Neural cell (in vitro differentiated cells): ENCODE data around the gene PHLDB2. TPM values are rescaled to one million over a fixed set of nuclear protein-coding genes. Genes with fewer than 3 reads are reported as not detected.

Source experiments
- H2AFZ ChIP-seq: fragments of 200-600, 300-800 bp; sonication (generic), shearing (Covaris generic); 2 replicates; pipeline ENCODE4 v1.6.0; 2014; ENCODE audit warnings: low read depth, mild to moderate bottlenecking, antibody characterized with exemption, low read length, moderate library complexity
- H3F3A ChIP-seq: fragments of 200-600 bp; shearing (Covaris generic); 2 replicates; pipeline ENCODE4 v1.6.1; 2016; ENCODE audit warnings: mild to moderate bottlenecking, moderate library complexity, mixed read lengths, antibody characterized with exemption, low read length; ENCODE audit not compliant: insufficient read depth, poor library complexity, severe bottlenecking
- H3K27ac ChIP-seq: fragments of 200-600, 300-800 bp; sonication (generic), shearing (Covaris generic); 2 replicates; pipeline ENCODE4 v1.5.1; 2014; ENCODE audit warnings: mild to moderate bottlenecking, low read length, moderate library complexity
- H3K27me3 ChIP-seq: fragments of 300-800, 200-600 bp; sonication (generic), shearing (Covaris generic); 2 replicates; pipeline ENCODE4 v1.6.0; 2014; ENCODE audit warnings: mild to moderate bottlenecking, low read depth, low read length, moderate library complexity; ENCODE audit not compliant: insufficient read depth
- H3K36me3 ChIP-seq: fragments of 300-800, 200-600 bp; sonication (generic), shearing (Covaris generic); 2 replicates; pipeline ENCODE4 v1.5.1; 2014; ENCODE audit warnings: mild to moderate bottlenecking, antibody characterized with exemption, low read length, moderate library complexity; ENCODE audit not compliant: insufficient read depth
- H3K4me2 ChIP-seq: fragments of 300-800, 200-600 bp; sonication (generic), shearing (Covaris generic); 2 replicates; pipeline ENCODE4 v1.6.0; 2014; ENCODE audit warnings: mild to moderate bottlenecking, low read length
- H3K4me3 ChIP-seq: fragments of 300-800, 200-600 bp; sonication (generic), shearing (Covaris generic); 2 replicates; pipeline ENCODE4 v1.5.1; 2014; ENCODE audit warnings: mild to moderate bottlenecking, low read length, moderate library complexity
- H3K79me2 ChIP-seq: fragments of 200-600 bp; shearing (Covaris generic); replicated peaks from 2 replicates; pipeline ENCODE4 v1.6.0; 2014; ENCODE audit warnings: mild to moderate bottlenecking, low read length, moderate library complexity; ENCODE audit not compliant: insufficient read depth
- H3K9ac ChIP-seq: fragments of 300-800, 200-600 bp; sonication (generic), shearing (Covaris generic); 2 replicates; pipeline ENCODE4 v1.6.1; 2016; ENCODE audit warnings: mild to moderate bottlenecking, low read length, mixed read lengths
- H3K9me2 ChIP-seq: fragments of 200-600 bp; shearing (Covaris generic); 2 replicates; pipeline ENCODE4 v1.6.1; 2016; ENCODE audit warnings: mild to moderate bottlenecking, low read length, mixed read lengths; ENCODE audit not compliant: insufficient read depth
- H3K9me3 ChIP-seq: fragments of 200-600, 300-800 bp; sonication (generic), shearing (Covaris generic); 2 replicates; pipeline ENCODE4 v1.6.1; 2016; ENCODE audit warnings: mild to moderate bottlenecking, mixed run types, low read length, moderate library complexity, mixed read lengths
- H4K20me1 ChIP-seq: fragments of 200-600 bp; shearing (Covaris generic); 2 replicates; pipeline ENCODE4 v1.6.1; 2016; ENCODE audit warnings: mild to moderate bottlenecking, mixed run types; ENCODE audit not compliant: insufficient read depth
- CTCF ChIP-seq: fragments of 450-650 bp; IDR thresholded peaks from 2 replicates; pipeline ENCODE4 v1.5.1; 2014; ENCODE audit warnings: antibody characterized with exemption, mild to moderate bottlenecking, moderate library complexity; ENCODE audit not compliant: poor library complexity, severe bottlenecking
- EP300 ChIP-seq: fragments of 450-650 bp; conservative IDR thresholded peaks from 2 replicates; pipeline ENCODE4 v1.6.1; 2014; ENCODE audit warnings: antibody characterized with exemption, mild to moderate bottlenecking, moderate library complexity; ENCODE audit not compliant: poor library complexity, severe bottlenecking
- EZH2 ChIP-seq: fragments of 200-600, 300-800 bp; shearing (Covaris generic), sonication (generic); IDR thresholded peaks from 2 replicates; pipeline ENCODE4 v1.6.1; 2014; ENCODE audit warnings: antibody characterized with exemption, low read length, borderline replicate concordance, mild to moderate bottlenecking; ENCODE audit not compliant: insufficient read depth, poor library complexity, severe bottlenecking
- MXI1 ChIP-seq: fragments of 450-650 bp; conservative IDR thresholded peaks from 2 replicates; pipeline ENCODE4 v1.6.1; 2014; ENCODE audit warnings: antibody characterized with exemption, mild to moderate bottlenecking; ENCODE audit not compliant: poor library complexity, severe bottlenecking
- POLR2AphosphoS5 ChIP-seq: IDR thresholded peaks from 2 replicates; pipeline ENCODE4 v1.6.1; 2012
- RAD21 ChIP-seq: fragments of 450-650 bp; conservative IDR thresholded peaks from 2 replicates; pipeline ENCODE4 v1.6.1; 2014; ENCODE audit warnings: antibody characterized with exemption, mild to moderate bottlenecking, moderate library complexity
- REST ChIP-seq: IDR thresholded peaks from 2 replicates; pipeline ENCODE4 v1.6.1; 2012; ENCODE audit warnings: borderline replicate concordance
- SMC3 ChIP-seq: fragments of 450-650 bp; conservative IDR thresholded peaks from 2 replicates; pipeline ENCODE4 v1.6.1; 2014; ENCODE audit warnings: antibody characterized with exemption, mild to moderate bottlenecking, moderate library complexity; ENCODE audit not compliant: poor library complexity
- TAF1 ChIP-seq: IDR thresholded peaks from 2 replicates; pipeline ENCODE4 v1.6.1; 2012; ENCODE audit warnings: low read depth
- polyA plus RNA-seq: library from polyadenylated mRNA; depleted of rRNA; stranded (reverse); fragments of >200 nt; gene quantifications from 2 replicates; pipeline ENCODE4 v1.2.3, GENCODE V29; 2014

PHLDB2 gene
- polyA plus RNA-seq, 1 donor from 2014 or later: 1.4 TPM

- Histone ChIP-seq H3K4me3 (no peak overlapping the region), H3K4me2 (no peak overlapping the region), H3K9me2 (no peaks in the 10 kb centered on the region), H3K27ac (no peak overlapping the region), H3K9ac (no peak overlapping the region), H3K27me3 (no peaks in the 10 kb centered on the region), H4K20me1 (no peaks in the 10 kb centered on the region), H3K9me3 (no peaks in the 10 kb centered on the region), H3K36me3 (no peaks in the 10 kb centered on the region), H2AFZ (no peak overlapping the region), H3F3A (no peaks in the 10 kb centered on the region), H3K79me2 (no peaks in the 10 kb centered on the region)
- no peak for TF ChIP-seq EP300
- TF ChIP-seq TAF1: no peak
- no peak for TF ChIP-seq CTCF
- no peak for TF ChIP-seq EZH2
These were observed 78.8 kb downstream of the PHLDB2 start for GRCh38 chr3:111937871-111938270.

GRCh38 chr3:111939873-111940272, 80.8 kb downstream of the PHLDB2 start:
- no peak overlapping the region for H3K4me2 ChIP-seq
- H2AFZ ChIP-seq: no peak overlapping the region
- H3K27me3 ChIP-seq: no peaks in the 10 kb centered on the region
- H3K9ac ChIP-seq: no peak overlapping the region
- no peaks in the 10 kb centered on the region for H4K20me1 ChIP-seq
- no peaks in the 10 kb centered on the region for H3K79me2 ChIP-seq
- TF ChIP-seq MXI1: no peak
- TF ChIP-seq CTCF: no peak
- TF ChIP-seq EZH2: no peak
- TF ChIP-seq POLR2AphosphoS5: no peak
- TF ChIP-seq RAD21: no peak
- no peak for TF ChIP-seq SMC3
- TF ChIP-seq EP300: no peak
- no peak for TF ChIP-seq REST
- TF ChIP-seq TAF1: no peak
- H3K9me2 ChIP-seq: no peaks in the 10 kb centered on the region
- H3K4me3 ChIP-seq: no peak overlapping the region
- H3K36me3 ChIP-seq: no peaks in the 10 kb centered on the region
- no peak overlapping the region for H3K27ac ChIP-seq
- no peaks in the 10 kb centered on the region for H3F3A ChIP-seq
- no peaks in the 10 kb centered on the region for H3K9me3 ChIP-seq
